Suprapubic skin (tissue), 4 donors: ENCODE measurements around the gene NAT9. TPM values are rescaled to one million over a fixed set of nuclear protein-coding genes. Genes with fewer than 3 reads are reported as not detected.

ENCODE experiments used
- DNase-seq, 2 donors: peaks; one replicate each; pipeline ENCODE4 v3.0.0-alpha.2; 2019; ENCODE audit warnings: low spot score in 2 of 2
- H3K27ac ChIP-seq: fragments of 200-600 bp; sonication (generic); one replicate; pipeline ENCODE4 v1.5.1; 2019
- H3K27me3 ChIP-seq: fragments of 200-600 bp; sonication (generic); one replicate; pipeline ENCODE4 v1.5.1; 2019
- H3K36me3 ChIP-seq: fragments of 200-600 bp; sonication (generic); one replicate; pipeline ENCODE4 v1.5.1; 2019
- H3K4me1 ChIP-seq: fragments of 200-600 bp; sonication (generic); one replicate; pipeline ENCODE4 v1.5.1; 2019
- H3K4me3 ChIP-seq: fragments of 200-600 bp; sonication (generic); one replicate; pipeline ENCODE4 v1.5.1; 2019; ENCODE audit warnings: mild to moderate bottlenecking
- H3K9me3 ChIP-seq: fragments of 200-600 bp; sonication (generic); one replicate; pipeline ENCODE4 v1.5.1; 2019
- EP300 ChIP-seq: sonication (generic); formaldehyde crosslinking; IDR thresholded peaks from one replicate; pipeline ENCODE4 v1.6.1; 2017; ENCODE audit warnings: antibody characterized with exemption
- POLR2A ChIP-seq, 2 donors: fragments of 450-650 bp; IDR thresholded peaks; one replicate each; pipeline ENCODE4 v1.6.1; 2017; ENCODE audit warnings: antibody characterized with exemption in 2 of 2, mild to moderate bottlenecking in 2 of 2, moderate library complexity in 2 of 2
- POLR2AphosphoS5 ChIP-seq, 3 donors: sonication (generic); formaldehyde crosslinking; IDR thresholded peaks; one replicate each; pipeline ENCODE4 v1.6.1; 2017; ENCODE audit warnings: antibody characterized with exemption in 3 of 3
- WGBS: methylation state at CpG from one replicate; pipeline ENCODE4 v1.1.5; 2018; 5-methylcytosine and 5-hydroxymethylcytosine counted together
- total RNA-seq, 4 donors: library from RNA; depleted of rRNA; stranded (reverse); fragments of >200 nt; gene quantifications; one replicate each; pipeline ENCODE4 v1.1.0, GENCODE V29; 2016
- TF ChIP-seq, protein P1 (sequence below), 2 donors: fragments of 200-600 bp in 1 of 2; fragments of 450-650 bp in 1 of 2; sonication (generic) in 1 of 2; IDR thresholded peaks; one replicate each; pipeline ENCODE4 v1.5.1; 2016 to 2019; ENCODE audit warnings: antibody characterized with exemption in 2 of 2, mild to moderate bottlenecking in 1 of 2, moderate library complexity in 1 of 2

Gene NAT9
- total RNA-seq, 4 donors from 2014 or later, result 21.0 to 32.7 (median 24.4) TPM

DNA sequence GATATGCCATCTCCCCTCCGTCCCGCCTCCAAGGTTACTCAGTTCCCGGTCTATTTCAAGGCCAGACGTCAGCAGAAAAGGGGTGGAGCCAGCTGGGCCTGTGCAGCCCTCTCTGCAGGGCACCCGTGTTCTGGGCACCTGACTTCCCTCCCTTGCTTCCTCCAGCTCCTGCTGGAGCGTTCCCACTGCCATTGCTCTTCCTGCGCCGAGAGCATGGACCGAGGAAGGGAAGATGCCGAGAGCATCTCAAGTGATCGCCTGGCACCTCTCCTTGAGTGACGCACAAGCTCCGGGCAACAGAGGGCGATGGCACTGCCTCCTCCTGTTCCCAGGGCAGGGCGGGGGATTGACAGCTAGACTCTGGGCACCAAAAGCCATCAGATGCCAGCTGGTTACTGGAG is 29.4 kb upstream of the NAT9 start:
- 97% methylated on average over 10 of the region's 15 CpGs for WGBS

DNA sequence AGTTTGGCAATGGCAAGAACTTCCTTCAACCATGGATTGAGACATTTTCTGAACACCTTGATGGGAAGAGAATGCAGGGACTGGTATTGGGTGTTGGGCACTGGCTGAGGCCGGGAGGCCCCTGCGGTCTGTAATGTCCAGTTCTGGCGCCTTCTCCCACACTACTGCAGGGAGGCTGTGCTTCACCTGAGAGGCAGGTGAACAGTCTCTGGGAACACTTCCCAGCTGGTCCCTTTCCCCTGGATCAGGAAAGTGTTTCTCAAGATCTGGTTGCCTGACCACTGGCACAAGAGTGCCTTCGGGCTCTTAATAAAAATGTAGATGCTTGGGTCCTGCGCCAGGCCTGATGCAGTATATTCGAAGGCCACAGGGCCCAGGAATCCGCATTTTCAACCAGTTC is 28.5 kb upstream of the NAT9 start:
- H3K9me3 ChIP-seq, result no peaks in the 10 kb centered on the region
- H3K4me1 ChIP-seq, result no peaks in the 10 kb centered on the region
- H3K4me3 ChIP-seq, result no peak overlapping the region
- no peak for TF ChIP-seq POLR2AphosphoS5 (IDR thresholded peaks at IDR 0.05)
- TF ChIP-seq POLR2A (IDR thresholded peaks at IDR 0.05), result no peak
- TF ChIP-seq, protein P1, sequence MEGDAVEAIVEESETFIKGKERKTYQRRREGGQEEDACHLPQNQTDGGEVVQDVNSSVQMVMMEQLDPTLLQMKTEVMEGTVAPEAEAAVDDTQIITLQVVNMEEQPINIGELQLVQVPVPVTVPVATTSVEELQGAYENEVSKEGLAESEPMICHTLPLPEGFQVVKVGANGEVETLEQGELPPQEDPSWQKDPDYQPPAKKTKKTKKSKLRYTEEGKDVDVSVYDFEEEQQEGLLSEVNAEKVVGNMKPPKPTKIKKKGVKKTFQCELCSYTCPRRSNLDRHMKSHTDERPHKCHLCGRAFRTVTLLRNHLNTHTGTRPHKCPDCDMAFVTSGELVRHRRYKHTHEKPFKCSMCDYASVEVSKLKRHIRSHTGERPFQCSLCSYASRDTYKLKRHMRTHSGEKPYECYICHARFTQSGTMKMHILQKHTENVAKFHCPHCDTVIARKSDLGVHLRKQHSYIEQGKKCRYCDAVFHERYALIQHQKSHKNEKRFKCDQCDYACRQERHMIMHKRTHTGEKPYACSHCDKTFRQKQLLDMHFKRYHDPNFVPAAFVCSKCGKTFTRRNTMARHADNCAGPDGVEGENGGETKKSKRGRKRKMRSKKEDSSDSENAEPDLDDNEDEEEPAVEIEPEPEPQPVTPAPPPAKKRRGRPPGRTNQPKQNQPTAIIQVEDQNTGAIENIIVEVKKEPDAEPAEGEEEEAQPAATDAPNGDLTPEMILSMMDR (IDR thresholded peaks at IDR 0.05), result no peak
- no peak for TF ChIP-seq EP300
- peaks cover 45% of the 10 kb centered on the region for H3K36me3 ChIP-seq
- no peaks in the 10 kb centered on the region for H3K27me3 ChIP-seq
- DNase-seq, result no peak
- 100% methylated on average over 5 of the region's 7 CpGs for WGBS
- H3K27ac ChIP-seq, result no peak overlapping the region

More for the DNA sequence above, 29.4 kb upstream of the NAT9 start:
- no peaks in the 10 kb centered on the region for H3K9me3 ChIP-seq
- H3K27me3 ChIP-seq, result no peaks in the 10 kb centered on the region
- no peak for DNase-seq
- no peak overlapping the region for H3K4me3 ChIP-seq
- no peak overlapping the region for H3K27ac ChIP-seq
- TF ChIP-seq EP300, result no peak
- TF ChIP-seq POLR2A (IDR thresholded peaks at IDR 0.05), result no peak
- TF ChIP-seq POLR2AphosphoS5 (IDR thresholded peaks at IDR 0.05), result no peak
- TF ChIP-seq, protein P1 (IDR thresholded peaks at IDR 0.05), result no peak
- peaks cover 36% of the 10 kb centered on the region for H3K36me3 ChIP-seq
- H3K4me1 ChIP-seq, result no peaks in the 10 kb centered on the region

DNA sequence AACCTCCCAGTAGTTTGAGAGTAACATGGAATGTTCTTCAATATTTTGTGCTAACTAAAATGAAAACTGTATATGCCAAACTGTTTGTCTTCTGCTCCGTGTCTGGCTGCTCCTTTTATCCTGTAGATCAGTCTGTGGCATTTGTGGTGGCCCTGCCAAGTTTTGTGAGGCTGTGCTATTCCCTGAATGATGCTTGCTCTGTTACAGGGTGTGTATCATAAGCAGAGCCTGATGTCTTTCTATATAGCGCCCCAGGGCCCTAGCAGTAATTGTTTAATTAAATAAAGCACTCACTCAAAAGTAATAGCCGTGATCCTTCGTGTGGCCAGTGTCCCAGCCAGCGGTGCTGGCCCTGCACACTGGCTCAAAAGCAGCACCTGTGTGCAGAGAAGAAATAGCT is 27.8 kb upstream of the NAT9 start:
- no peaks in the 10 kb centered on the region for H3K27me3 ChIP-seq
- H3K4me3 ChIP-seq, result no peak overlapping the region
- H3K27ac ChIP-seq, result no peak overlapping the region
- peaks cover 47% of the 10 kb centered on the region for H3K36me3 ChIP-seq
- H3K4me1 ChIP-seq, result no peaks in the 10 kb centered on the region
- TF ChIP-seq POLR2A (IDR thresholded peaks at IDR 0.05), result no peak
- no peak for TF ChIP-seq EP300
- TF ChIP-seq, protein P1 (IDR thresholded peaks at IDR 0.05), result no peak
- no peak for TF ChIP-seq POLR2AphosphoS5 (IDR thresholded peaks at IDR 0.05)
- no peaks in the 10 kb centered on the region for H3K9me3 ChIP-seq
- WGBS, result 74% methylated on average over 5 of the region's 5 CpGs
- no peak for DNase-seq

DNA sequence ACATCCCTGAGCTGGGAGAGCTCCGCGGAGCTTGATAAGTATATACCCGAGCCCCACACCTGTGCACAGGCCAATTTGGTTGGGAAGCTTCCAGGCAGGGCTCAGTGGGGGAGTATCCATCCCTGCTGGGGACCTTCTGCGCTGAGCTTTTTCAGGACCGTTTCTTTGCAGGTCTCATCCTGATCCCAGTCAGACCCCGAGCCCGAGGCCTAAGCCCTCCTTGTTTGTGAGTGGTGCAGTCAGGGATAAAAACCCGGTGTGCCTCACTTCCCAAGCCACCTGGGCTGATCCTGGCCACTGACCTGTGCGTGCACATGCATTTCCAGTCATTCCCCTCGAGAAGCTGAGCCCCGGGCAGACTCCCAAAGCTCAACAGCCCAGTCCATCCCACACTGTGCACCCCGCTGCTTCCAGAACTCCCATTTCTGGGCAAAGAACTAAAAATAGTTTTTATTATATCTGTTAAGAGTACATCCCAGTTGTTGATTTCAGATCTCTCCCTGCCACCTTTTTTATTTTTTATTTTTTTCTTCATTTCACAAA is 27.3 kb upstream of the NAT9 start:
- TF ChIP-seq EP300 (no peak), POLR2AphosphoS5 (IDR thresholded peaks at IDR 0.05) (no peak), POLR2A (IDR thresholded peaks at IDR 0.05) (no peak)
- TF ChIP-seq, protein P1 (IDR thresholded peaks at IDR 0.05), result no peak
- Histone ChIP-seq H3K4me1 (no peaks in the 10 kb centered on the region), H3K9me3 (no peaks in the 10 kb centered on the region), H3K27ac (no peak overlapping the region), H3K4me3 (no peak overlapping the region), H3K36me3 (peaks cover 50% of the 10 kb centered on the region), H3K27me3 (no peaks in the 10 kb centered on the region)
- WGBS, result 96% methylated on average over 9 of the region's 12 CpGs
- DNase-seq, result no peak

DNA sequence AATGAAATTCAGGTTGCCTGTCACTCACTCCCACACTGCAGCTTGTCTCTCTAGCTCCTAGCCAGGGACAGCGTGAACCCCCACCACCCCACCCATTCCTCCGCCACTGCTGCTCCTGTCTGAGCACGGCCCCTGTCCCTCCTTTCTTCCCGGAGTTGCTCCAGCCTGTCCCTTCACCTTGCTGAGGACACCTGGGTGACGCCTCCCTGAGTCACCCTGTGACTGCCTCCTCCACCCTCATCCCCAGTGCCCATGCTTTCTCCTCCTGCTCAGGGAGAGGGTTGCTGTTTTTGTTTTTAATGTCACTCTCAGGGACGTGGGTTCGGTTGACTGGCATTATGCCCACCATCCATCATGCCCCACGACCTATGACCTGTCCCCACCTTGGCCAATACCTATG is 25.8 kb upstream of the NAT9 start:
- H3K27me3 ChIP-seq, result no peaks in the 10 kb centered on the region
- no peaks in the 10 kb centered on the region for H3K4me1 ChIP-seq
- no peak overlapping the region for H3K4me3 ChIP-seq
- no peak for DNase-seq
- H3K36me3 ChIP-seq, result peaks cover 66% of the 10 kb centered on the region
- H3K9me3 ChIP-seq, result no peaks in the 10 kb centered on the region
- 78% methylated on average over 8 of the region's 8 CpGs for WGBS
- no peak overlapping the region for H3K27ac ChIP-seq
- TF ChIP-seq POLR2AphosphoS5 (IDR thresholded peaks at IDR 0.05), result no peak
- TF ChIP-seq, protein P1 (IDR thresholded peaks at IDR 0.05), result no peak
- TF ChIP-seq EP300, result no peak
- no peak for TF ChIP-seq POLR2A (IDR thresholded peaks at IDR 0.05)
